Keratinocyte (primary cell): ENCODE measurements around the gene ST3GAL2. TPM values are rescaled to one million over a fixed set of nuclear protein-coding genes. Genes with fewer than 3 reads are reported as not detected.

Experiments used
- DNase-seq: peaks from one replicate; pipeline ENCODE4 v3.0.0-alpha.2; 2011; ENCODE audit warnings: low read depth, missing footprints, low spot score
- FAIRE-seq: peaks from 2 replicates; lab custom pipeline; 2011; peaks lifted over from hg19 to GRCh38; lab: Jason Lieb, UNC
- H2AFZ ChIP-seq: 2 replicates; pipeline ENCODE4 v1.6.0; 2012; ENCODE audit warnings: low read length, control low read depth, inconsistent platforms; ENCODE audit not compliant: control insufficient read depth
- H3K27ac ChIP-seq: 2 replicates; pipeline ENCODE4 v1.5.1; 2011; ENCODE audit warnings: low read length; ENCODE audit not compliant: control insufficient read depth, insufficient read depth
- H3K27me3 ChIP-seq: 3 replicates; pipeline ENCODE4 v1.6.0; 2011; ENCODE audit warnings: low read length; ENCODE audit not compliant: control insufficient read depth, insufficient read depth; ENCODE audit errors: extremely low read depth
- H3K36me3 ChIP-seq, 2 experiments: 2 replicates in 1 of 2; 3 replicates in 1 of 2; pipeline ENCODE4 v1.5.1; 2011; ENCODE audit warnings: low read length in 2 of 2, mild to moderate bottlenecking in 1 of 2; ENCODE audit not compliant: control insufficient read depth in 2 of 2, insufficient read depth in 2 of 2; ENCODE audit errors: extremely low read depth in 1 of 2
- H3K4me1 ChIP-seq: 3 replicates; pipeline ENCODE4 v1.5.1; 2011; ENCODE audit warnings: low read length; ENCODE audit not compliant: control insufficient read depth, insufficient read depth; ENCODE audit errors: extremely low read depth
- H3K4me2 ChIP-seq: 3 replicates; pipeline ENCODE4 v1.6.0; 2011; ENCODE audit warnings: low read depth, low read length; ENCODE audit not compliant: control insufficient read depth, insufficient read depth; ENCODE audit errors: extremely low read depth
- H3K4me3 ChIP-seq, 3 experiments: fragments of 200-600 bp in 1 of 3; sonication (generic) in 1 of 3; 2 replicates in 2 of 3; 3 replicates in 1 of 3; pipeline ENCODE4 v1.5.1; 2011 to 2016; ENCODE audit warnings: low read length in 3 of 3, mild to moderate bottlenecking in 3 of 3, control low read depth in 2 of 3, inconsistent platforms in 1 of 3, low read depth in 1 of 3, mixed read lengths in 1 of 3, mixed run types in 1 of 3, moderate library complexity in 1 of 3; ENCODE audit not compliant: control insufficient read depth in 2 of 3, insufficient read depth in 2 of 3; ENCODE audit errors: extremely low read depth in 1 of 3
- H3K79me2 ChIP-seq: 2 replicates; pipeline ENCODE4 v1.6.0; 2012; ENCODE audit warnings: low read length; ENCODE audit not compliant: control insufficient read depth, insufficient read depth
- H3K9ac ChIP-seq: 3 replicates; pipeline ENCODE4 v1.6.0; 2011; ENCODE audit warnings: low read length; ENCODE audit not compliant: control insufficient read depth, insufficient read depth; ENCODE audit errors: extremely low read depth
- H3K9me1 ChIP-seq: 3 replicates; pipeline ENCODE4 v1.6.0; 2011; ENCODE audit warnings: low read length; ENCODE audit not compliant: control insufficient read depth, insufficient read depth; ENCODE audit errors: extremely low read depth
- H3K9me3 ChIP-seq: 2 replicates; pipeline ENCODE4 v1.5.1; 2012; ENCODE audit warnings: low read depth, low read length; ENCODE audit not compliant: control insufficient read depth
- H4K20me1 ChIP-seq: 3 replicates; pipeline ENCODE4 v1.6.0; 2011; ENCODE audit warnings: low read length; ENCODE audit not compliant: control insufficient read depth, insufficient read depth; ENCODE audit errors: extremely low read depth
- CTCF ChIP-seq, 3 experiments: IDR thresholded peaks in 1 of 3; conservative IDR thresholded peaks in 1 of 3; optimal IDR thresholded peaks in 1 of 3; 2 replicates in 2 of 3; 3 replicates in 1 of 3; pipeline versions ENCODE3 to v1.5.1; 2011; ENCODE audit warnings: low read length in 3 of 3, mild to moderate bottlenecking in 3 of 3, moderate library complexity in 2 of 3, control low read depth in 1 of 3, inconsistent platforms in 1 of 3; ENCODE audit not compliant: insufficient read depth in 2 of 3; ENCODE audit errors: extremely low read depth in 1 of 3
- EZH2 ChIP-seq: IDR thresholded peaks from one replicate; pipeline ENCODE4 v1.6.1; 2012; ENCODE audit warnings: inconsistent platforms, mild to moderate bottlenecking, low read length, moderate library complexity
- dilution Hi-C: fragments of 300-500 bp; cut with MboI; formaldehyde crosslinking; loops from one replicate; pipeline ENCODE4 v1.7.0; 2020; ENCODE audit warnings: low sequenced_read_pairs; ENCODE audit not compliant: extremely low pct_ligation_motif_present
- polyA plus RNA-seq, 5 experiments: library from polyadenylated mRNA; depleted of rRNA in 3 of 5; stranded (reverse) in 3 of 5; stranded (forward) in 1 of 5; unstranded in 1 of 5; fragments of >200 nt; gene quantifications; 1 replicate in 1 of 5; 2 replicates in 3 of 5; 3 replicates in 1 of 5; pipeline versions ENCODE4 v1.2.1 to v1.2.3, GENCODE V29; 2011 to 2012; ENCODE audit warnings: missing spikeins in 2 of 5, low read depth in 1 of 5, low replicate concordance in 1 of 5

ST3GAL2 gene
- polyA plus RNA-seq, 1 donor (not counting 4 experiments of a cell fraction or from before 2014, with no cell fraction given) = 4.0 TPM

DNA sequence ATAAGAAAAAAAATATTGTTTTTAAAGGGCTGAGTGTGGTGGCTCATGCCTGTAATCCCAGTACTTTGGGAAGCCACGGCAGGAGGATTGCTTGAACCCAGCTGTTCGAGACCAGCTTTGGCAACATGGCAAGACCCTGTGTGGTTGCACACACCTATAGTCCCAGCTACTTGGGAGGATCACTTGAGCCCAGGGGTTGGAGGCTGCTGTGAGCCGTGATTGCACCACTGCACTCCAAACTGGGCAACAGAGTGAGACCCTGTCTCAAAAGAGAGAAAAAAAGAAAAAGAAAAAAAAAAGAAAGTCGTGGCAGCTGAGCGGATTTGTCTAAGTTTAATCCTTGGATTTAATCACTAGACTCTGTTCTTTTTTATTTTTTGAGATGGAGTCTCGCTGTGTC, 9.2 kb upstream of the ST3GAL2 start:
- Histone ChIP-seq H3K9me1 (no peaks in the 10 kb centered on the region), H3K4me2 (no peak overlapping the region), H4K20me1 (no peaks in the 10 kb centered on the region), H3K4me3 (no peak overlapping the region), H3K36me3 (no peaks in the 10 kb centered on the region), H3K4me1 (no peaks in the 10 kb centered on the region), H3K79me2 (no peaks in the 10 kb centered on the region), H2AFZ (no peak overlapping the region), H3K27ac (no peak overlapping the region), H3K9me3 (no peaks in the 10 kb centered on the region), H3K9ac (no peak overlapping the region), H3K27me3 (no peaks in the 10 kb centered on the region)
- dilution Hi-C loops = no loop called here
- TF ChIP-seq CTCF (optimal IDR thresholded peaks at IDR 0.05 in 1 of 3, IDR thresholded peaks at IDR 0.05 in 1 of 3, conservative IDR thresholded peaks at IDR 0.05 in 1 of 3; ENCODE audit: extremely low read depth in 1 of 3, insufficient read depth in 2 of 3, low read length in 3 of 3) (no peak), EZH2 (no peak)
- FAIRE-seq = no peak
- DNase-seq = no peak

GRCh38 chr16:70444249-70445063, 5.6 kb upstream of the ST3GAL2 start:
- Histone ChIP-seq H3K36me3 (no peaks in the 10 kb centered on the region), H3K9me3 (no peaks in the 10 kb centered on the region), H3K27ac (no peak overlapping the region), H3K9me1 (no peaks in the 10 kb centered on the region), H2AFZ (no peak overlapping the region), H3K27me3 (no peaks in the 10 kb centered on the region), H3K79me2 (no peaks in the 10 kb centered on the region), H3K9ac (no peak overlapping the region), H3K4me2 (no peak overlapping the region), H4K20me1 (no peaks in the 10 kb centered on the region), H3K4me1 (peaks cover 6% of the 10 kb centered on the region), H3K4me3 (no peak overlapping the region)
- FAIRE-seq (no peak), DNase-seq (no peak)
- TF ChIP-seq EZH2 = no peak
- TF ChIP-seq CTCF (optimal IDR thresholded peaks at IDR 0.05 in 1 of 3, IDR thresholded peaks at IDR 0.05 in 1 of 3, conservative IDR thresholded peaks at IDR 0.05 in 1 of 3; ENCODE audit: extremely low read depth in 1 of 3, insufficient read depth in 2 of 3, low read length in 3 of 3) = no peak
- dilution Hi-C loops = no loop called here
